Measurements from ENCODE around the gene PAQR9. TPM values are rescaled to one million over a fixed set of nuclear protein-coding genes. Genes with fewer than 3 reads are reported as not detected.

PAQR9 gene
- total RNA-seq, 1 experiment from 2014 or later: not detected

DNA sequence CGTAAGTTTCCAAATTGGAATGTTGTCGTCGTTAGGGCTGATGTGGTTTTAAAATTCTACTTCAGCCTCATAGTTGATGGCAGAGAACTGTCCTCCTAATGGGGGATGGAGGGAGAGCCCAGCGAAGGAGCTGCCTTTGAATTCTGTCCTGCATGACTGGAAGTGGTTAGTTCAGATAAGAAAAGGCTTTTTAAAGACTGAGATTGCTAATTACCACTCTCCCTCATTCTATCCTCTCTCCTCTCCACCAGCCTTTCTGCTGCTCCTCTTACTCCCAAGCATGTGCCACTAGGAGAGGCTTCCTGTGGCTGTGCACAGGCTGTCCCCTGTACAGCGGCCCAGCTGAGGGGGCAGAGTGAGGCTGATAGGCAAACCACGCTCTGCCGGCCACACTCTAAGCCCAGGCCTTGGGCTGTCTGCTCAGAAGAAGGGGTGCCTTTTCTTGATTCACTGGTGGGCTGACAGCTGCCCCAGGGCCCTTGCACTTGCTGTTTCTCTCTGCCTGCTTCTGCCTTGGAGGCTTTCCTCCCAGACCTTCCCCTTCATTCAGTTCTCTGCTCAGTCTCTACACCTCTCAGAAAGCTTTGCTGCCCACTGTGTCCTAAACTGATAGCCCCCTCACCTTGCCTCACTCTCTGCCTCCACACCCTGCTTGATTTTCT is 8.7 kb upstream of the PAQR9 start:
- no peak for DNase-seq
- H3K27me3 ChIP-seq (replicated peaks; ENCODE audit: control insufficient read depth, insufficient read depth, low read length): no peaks in the 10 kb centered on the region
- Mint-ChIP-seq H3K36me3 (ENCODE audit: insufficient read depth, unreplicated experiment) (no peaks in the 10 kb centered on the region), H3K9me3 (ENCODE audit: unreplicated experiment) (no peaks in the 10 kb centered on the region), H3K27me3 (ENCODE audit: insufficient read depth, unreplicated experiment) (peaks cover 23% of the 10 kb centered on the region), H3K4me1 (ENCODE audit: low read depth, unreplicated experiment) (no peaks in the 10 kb centered on the region), H3K4me3 (ENCODE audit: unreplicated experiment) (no peak overlapping the region), H3K27ac (ENCODE audit: unreplicated experiment) (no peak overlapping the region)
- no TSS peak for BruUV-seq (replicated peaks)
- H3K4me1 ChIP-seq: no peaks in the 10 kb centered on the region
- POLR2A ChIA-PET: no interaction called here
- no peaks in the 10 kb centered on the region for H3K36me3 ChIP-seq (ENCODE audit: control insufficient read depth, insufficient read depth, low read length)
- intact Hi-C loops (cut with micrococcal nuclease; ENCODE audit: unreplicated experiment): no loop called here
- TF ChIP-seq, protein P1, sequence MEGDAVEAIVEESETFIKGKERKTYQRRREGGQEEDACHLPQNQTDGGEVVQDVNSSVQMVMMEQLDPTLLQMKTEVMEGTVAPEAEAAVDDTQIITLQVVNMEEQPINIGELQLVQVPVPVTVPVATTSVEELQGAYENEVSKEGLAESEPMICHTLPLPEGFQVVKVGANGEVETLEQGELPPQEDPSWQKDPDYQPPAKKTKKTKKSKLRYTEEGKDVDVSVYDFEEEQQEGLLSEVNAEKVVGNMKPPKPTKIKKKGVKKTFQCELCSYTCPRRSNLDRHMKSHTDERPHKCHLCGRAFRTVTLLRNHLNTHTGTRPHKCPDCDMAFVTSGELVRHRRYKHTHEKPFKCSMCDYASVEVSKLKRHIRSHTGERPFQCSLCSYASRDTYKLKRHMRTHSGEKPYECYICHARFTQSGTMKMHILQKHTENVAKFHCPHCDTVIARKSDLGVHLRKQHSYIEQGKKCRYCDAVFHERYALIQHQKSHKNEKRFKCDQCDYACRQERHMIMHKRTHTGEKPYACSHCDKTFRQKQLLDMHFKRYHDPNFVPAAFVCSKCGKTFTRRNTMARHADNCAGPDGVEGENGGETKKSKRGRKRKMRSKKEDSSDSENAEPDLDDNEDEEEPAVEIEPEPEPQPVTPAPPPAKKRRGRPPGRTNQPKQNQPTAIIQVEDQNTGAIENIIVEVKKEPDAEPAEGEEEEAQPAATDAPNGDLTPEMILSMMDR (IDR thresholded peaks at IDR 0.05; ENCODE audit: insufficient read depth in 1 of 2, low read depth in 1 of 2, low read length in 1 of 2, severe bottlenecking in 1 of 2, unreplicated experiment in 1 of 2): no peak
- CTCF ChIA-PET: interaction anchor here (0.6 kb wide), 1 partner anchor 8 kb away, joined by 3 read pairs; no protein-coding TSS in a partner anchor
- no peak overlapping the region for H3K4me3 ChIP-seq (ENCODE audit: low read depth, low read length)
- H3K9me3 ChIP-seq: no peaks in the 10 kb centered on the region

GRCh38 chr3:142971431-142971830 is 8.0 kb upstream of the PAQR9 start:
- Mint-ChIP-seq H3K27ac (ENCODE audit: unreplicated experiment) (no peak overlapping the region), H3K36me3 (ENCODE audit: insufficient read depth, unreplicated experiment) (no peaks in the 10 kb centered on the region), H3K4me1 (ENCODE audit: low read depth, unreplicated experiment) (no peaks in the 10 kb centered on the region), H3K9me3 (ENCODE audit: unreplicated experiment) (no peaks in the 10 kb centered on the region), H3K4me3 (ENCODE audit: unreplicated experiment) (no peak overlapping the region), H3K27me3 (ENCODE audit: insufficient read depth, unreplicated experiment) (peaks cover 26% of the 10 kb centered on the region)
- CTCF ChIA-PET: interaction anchor here (0.6 kb wide), 1 partner anchor 8 kb away, joined by 3 read pairs; no protein-coding TSS in a partner anchor
- BruUV-seq (replicated peaks): no TSS peak
- no peaks in the 10 kb centered on the region for H3K9me3 ChIP-seq
- H3K4me3 ChIP-seq (ENCODE audit: low read depth, low read length): no peak overlapping the region
- no peaks in the 10 kb centered on the region for H3K4me1 ChIP-seq
- DNase-seq: no peak
- intact Hi-C loops (cut with micrococcal nuclease; ENCODE audit: unreplicated experiment): no loop called here
- TF ChIP-seq, protein P1 (IDR thresholded peaks at IDR 0.05; ENCODE audit: insufficient read depth in 1 of 2, low read depth in 1 of 2, low read length in 1 of 2, severe bottlenecking in 1 of 2, unreplicated experiment in 1 of 2): no peak
- POLR2A ChIA-PET: no interaction called here
- H3K36me3 ChIP-seq (ENCODE audit: control insufficient read depth, insufficient read depth, low read length): no peaks in the 10 kb centered on the region
- no peaks in the 10 kb centered on the region for H3K27me3 ChIP-seq (replicated peaks; ENCODE audit: control insufficient read depth, insufficient read depth, low read length)

- TF ChIP-seq, protein P1 (IDR thresholded peaks at IDR 0.05; ENCODE audit: insufficient read depth in 1 of 2, low read depth in 1 of 2, low read length in 1 of 2, severe bottlenecking in 1 of 2, unreplicated experiment in 1 of 2): no peak
- no peak for DNase-seq
- H3K4me3 Mint-ChIP-seq (ENCODE audit: unreplicated experiment): no peak overlapping the region
- no peak overlapping the region for H3K27ac Mint-ChIP-seq (ENCODE audit: unreplicated experiment)
- H3K4me3 ChIP-seq (ENCODE audit: low read depth, low read length): no peak overlapping the region
- POLR2A ChIA-PET: no interaction called here
- H3K9me3 Mint-ChIP-seq (ENCODE audit: unreplicated experiment): no peaks in the 10 kb centered on the region
- no peaks in the 10 kb centered on the region for H3K4me1 Mint-ChIP-seq (ENCODE audit: low read depth, unreplicated experiment)
- BruUV-seq (replicated peaks): no TSS peak
- no peaks in the 10 kb centered on the region for H3K9me3 ChIP-seq
- CTCF ChIA-PET: no interaction called here
- peaks cover 25% of the 10 kb centered on the region for H3K27me3 Mint-ChIP-seq (ENCODE audit: insufficient read depth, unreplicated experiment)
- no peaks in the 10 kb centered on the region for H3K27me3 ChIP-seq (replicated peaks; ENCODE audit: control insufficient read depth, insufficient read depth, low read length)
- H3K4me1 ChIP-seq: no peaks in the 10 kb centered on the region
- H3K36me3 ChIP-seq (ENCODE audit: control insufficient read depth, insufficient read depth, low read length): no peaks in the 10 kb centered on the region
- intact Hi-C loops (cut with micrococcal nuclease; ENCODE audit: unreplicated experiment): no loop called here
- H3K36me3 Mint-ChIP-seq (ENCODE audit: insufficient read depth, unreplicated experiment): no peaks in the 10 kb centered on the region
Observed at GRCh38 chr3:142968319-142969025, 5.0 kb upstream of the PAQR9 start.

Data from Caco-2 (cell line).